ENCODE measurements around the gene AKT1S1. TPM values are rescaled to one million over a fixed set of nuclear protein-coding genes. Genes with fewer than 3 reads are reported as not detected.

The AKT1S1 gene
- total RNA-seq, 1 experiment from 2014 or later = 70.6 TPM

GRCh38 chr19:49840321-49840720 lies 36.8 kb downstream of the AKT1S1 start:
- Histone ChIP-seq H3K9ac (ENCODE audit: low read length) (no peak overlapping the region), H3K4me1 (ENCODE audit: control insufficient read depth in 1 of 2, insufficient read depth in 2 of 2, low read length in 2 of 2) (no peaks in the 10 kb centered on the region), H3K9me2 (ENCODE audit: insufficient read depth) (no peaks in the 10 kb centered on the region), H3K4me3 (replicated peaks in 1 of 2; ENCODE audit: low read depth in 1 of 2, low read length in 2 of 2) (no peak overlapping the region), H3K27me3 (ENCODE audit: insufficient read depth, low read length) (no peaks in the 10 kb centered on the region), H3K9me3 (ENCODE audit: control insufficient read depth in 1 of 2, insufficient read depth in 1 of 2, low read depth in 1 of 2, low read length in 2 of 2) (no peaks in the 10 kb centered on the region), H3K36me3 (ENCODE audit: control insufficient read depth in 1 of 2, insufficient read depth in 2 of 2, low read length in 2 of 2) (peaks cover 22 to 24% of the 10 kb centered on the region in 2 experiments), H3K4me2 (ENCODE audit: low read length) (no peak overlapping the region), H4K20me1 (ENCODE audit: insufficient read depth) (no peaks in the 10 kb centered on the region), H2AFZ (ENCODE audit: low read depth, low read length, poor library complexity, severe bottlenecking) (no peak overlapping the region), H3K27ac (ENCODE audit: low read depth, low read length) (no peak overlapping the region), H3K79me2 (ENCODE audit: insufficient read depth, low read length) (no peaks in the 10 kb centered on the region)
- ChIA-PET RAD21 (ENCODE audit: low non-redundant PET in 1 of 2, low total read pairs in 2 of 2, uncharacterized antibody in 2 of 2, unreplicated experiment in 2 of 2) (no interaction called here), POLR2A (no interaction called here), CTCF (no interaction called here)
- DNase-seq (ENCODE audit: low read depth, low spot score) = no peak
- no TSS peak for BruUV-seq (replicated peaks)
- no peak for ATAC-seq
- no peak for TF ChIP-seq ELF1 (IDR thresholded peaks at IDR 0.05; ENCODE audit: borderline replicate concordance, low read depth)
- TF ChIP-seq CEBPB (IDR thresholded peaks at IDR 0.05; ENCODE audit: low read depth) = no peak
- TF ChIP-seq SIN3A (IDR thresholded peaks at IDR 0.05; ENCODE audit: low read depth) = no peak
- TF ChIP-seq MAX (IDR thresholded peaks at IDR 0.05) = no peak
- TF ChIP-seq ZFX (IDR thresholded peaks at IDR 0.05) = no peak
- intact Hi-C loops (cut with micrococcal nuclease) = no loop called here

- Histone ChIP-seq H4K20me1 (ENCODE audit: insufficient read depth) (no peaks in the 10 kb centered on the region), H3K27me3 (ENCODE audit: insufficient read depth, low read length) (no peaks in the 10 kb centered on the region), H3K9me2 (ENCODE audit: insufficient read depth) (no peaks in the 10 kb centered on the region), H2AFZ (ENCODE audit: low read depth, low read length, poor library complexity, severe bottlenecking) (no peak overlapping the region), H3K9ac (ENCODE audit: low read length) (no peak overlapping the region), H3K27ac (ENCODE audit: low read depth, low read length) (no peak overlapping the region), H3K79me2 (ENCODE audit: insufficient read depth, low read length) (no peaks in the 10 kb centered on the region), H3K36me3 (ENCODE audit: control insufficient read depth in 1 of 2, insufficient read depth in 2 of 2, low read length in 2 of 2) (peaks cover 26 to 30% of the 10 kb centered on the region in 2 experiments), H3K9me3 (ENCODE audit: control insufficient read depth in 1 of 2, insufficient read depth in 1 of 2, low read depth in 1 of 2, low read length in 2 of 2) (no peaks in the 10 kb centered on the region), H3K4me1 (ENCODE audit: control insufficient read depth in 1 of 2, insufficient read depth in 2 of 2, low read length in 2 of 2) (no peaks in the 10 kb centered on the region), H3K4me2 (ENCODE audit: low read length) (no peak overlapping the region), H3K4me3 (replicated peaks in 1 of 2; ENCODE audit: low read depth in 1 of 2, low read length in 2 of 2) (no peak overlapping the region)
- CTCF ChIA-PET = no interaction called here
- intact Hi-C loops (cut with micrococcal nuclease) = no loop called here
- POLR2A ChIA-PET = no interaction called here
- RAD21 ChIA-PET (ENCODE audit: low non-redundant PET in 1 of 2, low total read pairs in 2 of 2, uncharacterized antibody in 2 of 2, unreplicated experiment in 2 of 2) = no interaction called here
- ATAC-seq = no peak
- BruUV-seq (replicated peaks) = no TSS peak
- DNase-seq (ENCODE audit: low read depth, low spot score) = no peak
- TF ChIP-seq TCF7L2 (IDR thresholded peaks at IDR 0.05; ENCODE audit: borderline replicate concordance, extremely low read depth, insufficient read depth, insufficient read length) (no peak), SIN3A (IDR thresholded peaks at IDR 0.05; ENCODE audit: low read depth) (no peak), CBX3 (IDR thresholded peaks at IDR 0.05; ENCODE audit: low read depth) (no peak), POLR2A (IDR thresholded peaks at IDR 0.05; ENCODE audit: borderline replicate concordance, extremely low read depth, insufficient read depth, insufficient read length) (no peak), EZH2 (IDR thresholded peaks at IDR 0.05) (no peak), JUND (IDR thresholded peaks at IDR 0.05) (no peak), SP1 (IDR thresholded peaks at IDR 0.05; ENCODE audit: low read depth) (no peak), POLR2AphosphoS5 (IDR thresholded peaks at IDR 0.05; ENCODE audit: low read depth, low read length) (no peak), ZBTB33 (IDR thresholded peaks at IDR 0.05; ENCODE audit: extremely low read depth, insufficient replicate concordance, low read length) (no peak), ATF3 (IDR thresholded peaks at IDR 0.05) (no peak), ZFX (IDR thresholded peaks at IDR 0.05) (no peak), FOSL1 (IDR thresholded peaks at IDR 0.05; ENCODE audit: low read depth) (no peak), EZH2phosphoT487 (IDR thresholded peaks at IDR 0.05; ENCODE audit: borderline replicate concordance) (no peak), YY1 (IDR thresholded peaks at IDR 0.05; ENCODE audit: extremely low read depth, insufficient replicate concordance, low read depth, low read length) (no peak), CEBPB (IDR thresholded peaks at IDR 0.05; ENCODE audit: low read depth) (no peak), RAD21 (IDR thresholded peaks at IDR 0.05; ENCODE audit: low read depth) (no peak), SRF (IDR thresholded peaks at IDR 0.05; ENCODE audit: low read depth) (no peak), EGR1 (IDR thresholded peaks at IDR 0.05; ENCODE audit: low read depth) (no peak)
Observed at GRCh38 chr19:49839713-49840112, 37.4 kb downstream of the AKT1S1 start.
